GM19328 (cell line): ENCODE results near the gene GZMA.
"Not testable (repeated sequence)": the region's sequence is repeated elsewhere in the genome, so short reads cannot be mapped to it uniquely, and the experiment has no call there.

Experiments used
- ATAC-seq: cut with Tn5 transposase; IDR thresholded peaks from one replicate; pipeline ENCODE4 v1.9.1; 2021; ENCODE audit warnings: mild to moderate bottlenecking, moderate library complexity; ENCODE audit not compliant: unreplicated experiment

GZMA gene

GRCh38 chr5:55102348-55102747 is at the start of gene GZMA:
GZMA (plus strand) TSS chr5:55102646; CDS start chr5:55102683, 37 bp downstream.
- no peak for ATAC-seq

- ATAC-seq = no peak
These were observed 47.3 kb upstream of the GZMA start for GRCh38 chr5:55055183-55055582.

GRCh38 chr5:55062039-55062779 is 40.2 kb upstream of the GZMA start:
- ATAC-seq = no peak

- no peak for ATAC-seq
These were observed 39.1 kb upstream of the GZMA start for GRCh38 chr5:55063220-55063863.

- ATAC-seq = no peak
These were observed 38.5 kb upstream of the GZMA start for GRCh38 chr5:55063899-55064298.

GRCh38 chr5:55064523-55064922 is 37.9 kb upstream of the GZMA start:
- no peak for ATAC-seq

GRCh38 chr5:55066277-55066676 is 36.2 kb upstream of the GZMA start:
- ATAC-seq = no peak

GRCh38 chr5:55070968-55071367 is 31.5 kb upstream of the GZMA start:
- ATAC-seq = no peak

GRCh38 chr5:55071413-55071812 is 31.0 kb upstream of the GZMA start:
- ATAC-seq = no peak

- no peak for ATAC-seq
These were observed 29.8 kb upstream of the GZMA start for GRCh38 chr5:55072666-55073065.

GRCh38 chr5:55073211-55073610 is 29.2 kb upstream of the GZMA start:
- no peak for ATAC-seq

- ATAC-seq = no peak
These were observed 20.9 kb upstream of the GZMA start for GRCh38 chr5:55081541-55081940.

- not testable (repeated sequence) for ATAC-seq
These were observed 13.1 kb upstream of the GZMA start for GRCh38 chr5:55089301-55089700.

GRCh38 chr5:55091011-55091410 is 11.4 kb upstream of the GZMA start:
- ATAC-seq = not testable (repeated sequence)

GRCh38 chr5:55096182-55096581 is 6.3 kb upstream of the GZMA start:
- no peak for ATAC-seq

GRCh38 chr5:55096861-55097260 is 5.6 kb upstream of the GZMA start:
- no peak for ATAC-seq

GRCh38 chr5:55101148-55101547 is 1.3 kb upstream of the GZMA start:
- ATAC-seq = not testable (repeated sequence)

- no peak for ATAC-seq
These were observed 730 bp upstream of the GZMA start for GRCh38 chr5:55101556-55102276.

GRCh38 chr5:55104036-55104772 is 1.8 kb downstream of the GZMA start:
- no peak for ATAC-seq

- no peak for ATAC-seq
These were observed 2.7 kb downstream of the GZMA start for GRCh38 chr5:55104946-55105701.
